HG02610 (cell line): Measurements from ENCODE around the gene TIMP3.

Experiments
- ATAC-seq: cut with Tn5 transposase; IDR thresholded peaks from one replicate; pipeline ENCODE4 v1.9.1; 2021; ENCODE audit warnings: mild to moderate bottlenecking, moderate library complexity; ENCODE audit not compliant: unreplicated experiment

The TIMP3 gene

DNA sequence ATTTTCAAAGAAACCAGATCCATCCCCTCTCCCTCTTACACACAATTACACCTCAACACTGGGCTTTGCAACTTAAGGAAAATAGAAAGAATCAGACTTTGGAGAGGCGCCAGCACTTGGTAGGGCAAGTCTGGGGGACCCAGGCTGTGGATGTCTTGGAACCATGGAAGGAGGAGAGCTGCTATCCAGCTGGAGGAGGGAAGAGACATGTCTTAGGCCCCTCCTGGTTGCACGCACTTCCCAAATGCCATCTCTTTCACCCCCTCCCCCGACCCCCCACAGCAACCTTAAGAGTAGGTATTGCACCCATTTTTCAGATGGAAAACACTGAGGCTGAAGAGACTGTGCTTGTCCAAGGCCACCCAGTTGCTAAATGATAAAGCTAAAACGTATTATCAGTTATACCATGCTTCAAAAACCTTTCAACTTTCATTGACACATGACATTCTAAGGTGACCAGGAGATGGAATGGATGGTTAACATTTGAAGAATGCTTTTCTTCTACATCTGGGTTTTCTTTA, 3.9 kb downstream of the TIMP3 start:
- no peak for ATAC-seq

DNA sequence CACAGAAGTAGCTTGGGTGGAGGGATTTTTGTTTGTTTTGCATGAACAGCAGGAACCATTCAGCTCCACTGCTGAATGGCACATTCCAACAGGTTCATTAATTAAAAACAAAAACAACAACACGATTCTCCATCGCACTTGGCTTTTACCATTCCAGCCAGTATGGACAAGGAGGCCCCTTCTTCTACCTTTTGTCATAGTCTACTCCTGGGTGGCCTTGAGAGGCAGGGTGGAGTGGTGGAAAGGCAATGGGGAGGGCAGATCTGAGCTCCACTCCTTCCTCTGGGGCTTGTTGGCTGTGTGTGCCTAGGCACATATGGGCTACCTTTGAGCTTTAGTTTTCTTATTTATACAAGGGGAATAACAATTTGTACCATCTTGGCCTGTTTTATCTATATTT, 4.8 kb downstream of the TIMP3 start:
- no peak for ATAC-seq

DNA sequence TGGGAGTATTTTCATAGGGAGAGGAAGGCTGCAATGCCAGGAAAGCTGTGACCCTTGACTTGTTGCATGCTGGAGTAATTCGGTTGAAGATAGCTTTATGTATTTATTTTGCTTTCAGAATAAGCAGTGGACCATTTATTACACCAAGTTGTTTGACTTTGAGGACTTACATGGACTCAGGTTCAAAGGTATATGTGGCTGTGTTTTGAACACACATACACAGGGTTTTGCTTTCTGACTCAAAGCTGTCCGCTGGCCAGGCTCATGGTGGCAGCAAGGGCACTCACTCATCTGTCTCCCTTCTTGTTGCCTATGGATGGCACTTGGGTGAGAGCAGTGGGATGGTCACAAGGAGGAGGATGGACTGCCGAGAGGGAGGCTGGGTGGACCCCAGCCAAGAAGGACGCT, 6.5 kb downstream of the TIMP3 start:
- ATAC-seq, result no peak

DNA sequence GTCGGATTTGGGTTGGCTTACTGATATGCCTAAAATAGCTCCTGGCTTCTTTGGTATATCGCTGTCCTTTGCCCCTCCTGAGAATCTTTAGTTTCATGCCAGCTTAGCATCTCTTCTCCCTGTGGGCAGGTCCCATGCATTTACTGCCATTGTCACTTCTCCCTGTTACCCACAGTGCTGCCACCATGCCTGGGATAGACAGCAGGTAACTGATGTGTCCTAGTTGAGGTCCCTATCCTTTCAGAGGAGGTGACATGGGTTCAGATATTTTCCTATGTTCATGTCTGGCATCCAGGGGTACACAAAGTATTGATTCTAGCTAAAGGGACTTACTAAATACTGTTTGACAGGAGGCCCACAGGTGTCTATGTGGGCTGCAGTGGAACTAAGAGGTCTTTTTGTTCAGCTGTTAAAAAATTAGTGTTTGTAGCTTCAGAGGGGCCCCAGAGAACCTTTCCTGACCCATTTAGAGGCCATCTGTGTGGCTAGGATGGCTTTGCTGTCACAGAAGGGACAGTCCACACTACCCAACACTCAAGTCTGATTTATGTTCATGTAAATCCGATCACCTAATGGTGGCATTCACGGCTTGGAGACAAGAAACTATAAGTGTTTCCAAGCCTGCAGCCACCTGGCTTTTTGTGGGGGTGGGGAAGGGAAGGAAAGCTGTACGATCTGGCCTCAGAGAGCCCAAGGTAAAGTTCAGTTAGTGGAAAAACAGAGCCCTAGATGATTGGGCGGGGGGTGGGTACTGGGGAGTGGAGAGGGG, 8.5 kb downstream of the TIMP3 start:
- no peak for ATAC-seq

DNA sequence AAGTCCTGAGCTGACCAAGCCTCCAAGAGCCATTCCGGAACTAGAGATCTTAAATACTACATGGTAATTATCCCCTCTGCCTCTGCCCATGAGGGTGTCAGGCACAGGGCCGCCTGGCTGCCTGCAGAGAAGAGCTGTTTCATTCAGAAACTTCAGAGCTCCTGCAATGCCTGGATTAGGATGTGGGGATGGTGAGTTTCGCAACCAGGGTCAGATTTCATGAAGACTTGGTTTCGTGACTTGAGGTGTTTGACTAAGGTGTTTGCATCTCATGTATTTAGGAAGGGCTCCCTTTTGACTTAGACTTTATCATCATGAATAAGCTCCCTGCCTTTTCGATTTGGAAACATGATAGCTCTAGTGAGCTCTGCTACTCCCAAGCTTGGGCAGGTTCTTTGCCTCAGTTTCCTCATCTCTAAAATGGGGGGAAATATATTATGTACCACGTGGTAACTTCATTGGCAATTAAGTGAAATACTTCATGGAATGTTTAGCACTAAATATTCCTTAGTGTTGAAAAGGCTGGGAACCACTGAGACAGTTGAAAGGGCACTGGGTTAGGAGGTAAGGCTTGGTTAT, 9.1 kb downstream of the TIMP3 start:
- no peak for ATAC-seq

DNA sequence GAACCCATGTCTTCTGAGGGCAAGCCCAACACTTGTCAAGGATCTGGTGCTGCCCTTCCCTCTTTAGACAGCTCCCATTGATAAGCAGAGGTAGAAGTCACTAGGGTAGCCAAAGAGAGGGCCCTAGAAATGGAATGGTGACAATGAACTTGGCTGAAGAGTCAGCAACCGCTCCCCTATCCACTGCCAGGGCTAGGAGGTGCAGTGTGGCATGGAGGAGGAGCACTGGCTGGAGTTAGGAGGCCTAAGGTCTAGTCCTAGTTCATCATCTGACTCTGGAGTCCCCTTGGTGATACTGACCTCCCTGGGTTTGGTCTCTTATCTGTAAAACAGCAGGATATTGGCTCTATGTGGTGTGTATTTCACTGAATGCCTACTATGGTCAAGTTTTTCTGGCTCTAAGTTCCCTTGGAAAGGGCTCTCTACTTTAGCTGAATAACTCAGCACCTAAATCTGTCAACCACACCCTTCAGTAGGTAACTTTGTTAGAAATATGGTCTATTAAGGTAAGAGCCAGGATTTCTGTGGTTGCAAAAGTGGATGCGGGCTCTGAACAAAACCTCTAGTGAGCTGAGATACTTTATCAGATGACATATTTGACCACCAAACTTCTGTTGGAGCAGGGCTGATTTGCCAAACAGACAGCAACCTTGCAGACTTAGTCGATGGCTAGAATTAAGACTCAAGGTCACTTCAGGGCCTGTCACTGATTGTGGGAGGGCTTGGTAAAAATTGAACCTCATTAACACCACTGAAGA, 10.5 kb downstream of the TIMP3 start:
- ATAC-seq, result no peak

DNA sequence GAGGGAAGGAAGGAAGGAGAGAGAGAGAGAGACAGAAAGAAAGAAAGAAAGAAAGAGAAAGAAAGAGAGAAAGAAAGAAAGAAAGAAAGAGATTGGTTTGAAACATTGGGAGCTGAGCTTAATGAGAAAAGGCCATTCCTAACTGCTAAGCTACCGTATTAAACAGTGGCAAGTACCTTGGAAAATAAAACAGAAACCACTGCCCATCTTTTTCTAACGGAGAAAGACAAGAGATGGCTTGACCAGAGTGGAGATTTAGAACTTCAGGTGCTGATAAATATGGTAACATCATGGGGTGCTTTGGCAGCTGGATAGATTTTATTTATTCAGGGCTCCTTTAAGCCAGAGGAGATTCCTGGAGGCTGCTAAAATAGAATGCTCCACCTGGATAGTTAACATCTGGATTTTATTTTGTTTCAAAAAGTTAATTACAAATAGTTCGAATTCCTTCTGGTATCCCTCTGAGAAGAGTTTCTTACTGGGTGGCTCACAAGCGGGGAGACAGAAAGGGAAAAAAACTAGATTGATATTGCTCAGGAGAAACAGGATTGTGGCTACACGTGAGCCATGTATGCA, 12.9 kb downstream of the TIMP3 start:
- ATAC-seq, result no peak

DNA sequence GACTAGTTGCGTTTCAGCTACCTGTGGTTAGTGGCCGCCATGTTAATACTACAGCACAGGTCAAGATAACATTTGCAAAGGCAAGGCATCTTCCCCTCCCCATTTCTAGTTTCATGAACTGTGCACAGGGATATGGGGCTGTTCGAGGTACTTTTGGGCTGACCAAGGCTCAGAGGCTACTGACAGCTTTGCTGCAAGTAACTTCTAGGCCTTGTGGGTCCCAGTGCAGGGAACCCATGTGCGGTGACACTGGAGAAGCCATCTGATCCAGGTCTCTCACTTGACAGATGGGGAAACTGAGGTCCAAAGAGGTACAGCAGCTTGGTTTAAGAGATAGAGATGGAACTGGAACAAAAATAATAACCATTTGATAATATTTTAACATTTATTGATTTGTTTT, 13.6 kb downstream of the TIMP3 start:
- ATAC-seq, result no peak

DNA sequence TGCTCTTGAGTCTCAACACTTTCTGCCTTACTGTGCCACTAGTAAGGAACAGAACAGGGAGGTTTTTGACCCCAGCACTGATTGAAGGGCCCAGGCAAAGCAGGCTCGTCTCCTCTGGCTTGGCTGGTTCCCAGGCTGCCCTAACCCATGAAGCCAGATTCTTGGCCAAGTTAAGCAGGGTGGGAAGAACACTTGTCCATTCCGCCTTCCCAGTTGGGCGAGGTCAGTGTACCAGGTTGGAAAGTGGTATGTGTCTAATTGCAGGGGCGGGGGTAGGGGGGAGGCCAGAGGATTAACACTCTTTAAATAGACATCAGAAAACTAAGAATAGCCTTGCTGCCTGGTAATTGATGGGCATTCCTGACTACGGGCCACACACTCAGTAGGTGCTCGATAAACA, 14.4 kb downstream of the TIMP3 start:
- no peak for ATAC-seq

DNA sequence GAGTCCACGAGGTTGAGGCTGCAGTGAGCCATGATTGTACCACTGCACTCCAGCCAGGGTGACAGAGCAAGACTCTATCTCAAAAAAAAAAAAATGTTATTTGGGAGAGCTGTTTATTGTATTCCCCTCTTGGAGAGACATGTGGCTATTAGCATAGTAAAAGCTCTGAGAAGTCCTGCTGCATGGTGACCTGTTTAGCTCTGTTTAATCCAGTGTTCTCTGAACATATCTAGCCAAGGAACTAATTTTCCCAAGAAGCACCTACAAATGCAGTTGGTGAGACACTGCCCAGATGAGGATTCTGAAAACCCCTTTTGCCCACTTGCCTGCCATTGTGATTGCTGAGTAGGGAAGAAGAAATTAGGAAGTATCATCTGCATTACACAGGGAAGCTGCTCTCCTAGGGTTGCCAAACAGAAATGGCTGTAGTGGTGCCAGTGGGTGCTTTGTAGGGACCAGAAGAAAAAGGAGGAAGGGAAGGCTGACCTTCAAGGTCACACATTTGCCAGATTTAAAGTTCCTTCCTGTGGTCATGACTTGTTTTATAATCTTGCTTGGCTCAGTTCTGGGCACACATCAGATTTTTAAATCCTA, 15.7 kb downstream of the TIMP3 start:
- no peak for ATAC-seq

DNA sequence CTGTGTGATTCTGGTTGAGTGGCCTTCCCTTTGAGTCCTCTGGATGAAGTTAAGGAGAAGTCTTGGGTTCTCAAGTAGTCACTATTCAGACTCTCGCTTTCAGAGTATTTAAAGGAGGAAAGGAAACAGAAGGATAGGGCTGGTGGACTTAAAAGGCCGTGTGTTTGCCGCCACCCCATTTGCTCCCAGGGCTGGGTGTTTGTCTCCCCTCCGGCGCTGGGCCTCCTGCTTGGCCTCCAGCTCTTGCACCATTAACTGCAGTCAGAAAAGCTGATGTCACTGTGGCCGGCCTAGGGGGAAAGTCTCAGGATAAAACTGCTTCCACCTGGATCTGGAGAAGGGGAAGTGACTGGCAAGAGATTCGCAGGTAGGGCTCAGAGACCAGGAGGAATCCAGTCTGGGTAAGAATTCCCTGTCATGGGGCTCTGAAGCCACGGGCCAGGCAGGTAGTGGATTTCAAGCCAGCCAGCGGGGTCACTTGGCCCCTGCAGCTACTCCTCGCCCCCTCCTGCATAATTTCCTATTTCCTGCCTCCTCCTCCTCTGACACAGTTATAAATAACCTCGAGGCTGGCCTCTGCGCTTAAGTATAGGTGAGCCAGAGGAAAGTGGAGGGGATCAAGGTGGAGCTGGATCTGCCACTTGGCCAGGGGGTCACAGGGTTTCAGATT, 17.1 kb downstream of the TIMP3 start:
- no peak for ATAC-seq

DNA sequence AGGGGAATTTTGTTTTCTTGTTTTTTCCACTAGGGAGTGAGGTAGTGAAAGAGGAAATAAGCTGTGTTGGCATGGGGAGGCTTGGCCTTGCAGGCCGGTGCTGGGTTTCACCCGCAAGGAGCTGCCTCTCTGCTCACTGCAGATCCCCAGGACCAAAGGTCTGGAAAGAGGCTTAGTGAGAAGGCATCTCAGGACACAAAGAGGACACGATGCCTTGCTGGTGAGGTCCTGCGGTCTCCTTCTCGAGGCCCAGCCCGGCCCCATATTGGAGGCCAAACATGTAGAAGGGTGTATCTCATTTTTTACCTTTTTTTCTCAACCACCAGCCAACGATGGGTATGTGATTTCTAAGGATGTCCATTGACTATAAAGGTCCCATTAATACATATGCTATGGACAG, 17.6 kb downstream of the TIMP3 start:
- no peak for ATAC-seq

DNA sequence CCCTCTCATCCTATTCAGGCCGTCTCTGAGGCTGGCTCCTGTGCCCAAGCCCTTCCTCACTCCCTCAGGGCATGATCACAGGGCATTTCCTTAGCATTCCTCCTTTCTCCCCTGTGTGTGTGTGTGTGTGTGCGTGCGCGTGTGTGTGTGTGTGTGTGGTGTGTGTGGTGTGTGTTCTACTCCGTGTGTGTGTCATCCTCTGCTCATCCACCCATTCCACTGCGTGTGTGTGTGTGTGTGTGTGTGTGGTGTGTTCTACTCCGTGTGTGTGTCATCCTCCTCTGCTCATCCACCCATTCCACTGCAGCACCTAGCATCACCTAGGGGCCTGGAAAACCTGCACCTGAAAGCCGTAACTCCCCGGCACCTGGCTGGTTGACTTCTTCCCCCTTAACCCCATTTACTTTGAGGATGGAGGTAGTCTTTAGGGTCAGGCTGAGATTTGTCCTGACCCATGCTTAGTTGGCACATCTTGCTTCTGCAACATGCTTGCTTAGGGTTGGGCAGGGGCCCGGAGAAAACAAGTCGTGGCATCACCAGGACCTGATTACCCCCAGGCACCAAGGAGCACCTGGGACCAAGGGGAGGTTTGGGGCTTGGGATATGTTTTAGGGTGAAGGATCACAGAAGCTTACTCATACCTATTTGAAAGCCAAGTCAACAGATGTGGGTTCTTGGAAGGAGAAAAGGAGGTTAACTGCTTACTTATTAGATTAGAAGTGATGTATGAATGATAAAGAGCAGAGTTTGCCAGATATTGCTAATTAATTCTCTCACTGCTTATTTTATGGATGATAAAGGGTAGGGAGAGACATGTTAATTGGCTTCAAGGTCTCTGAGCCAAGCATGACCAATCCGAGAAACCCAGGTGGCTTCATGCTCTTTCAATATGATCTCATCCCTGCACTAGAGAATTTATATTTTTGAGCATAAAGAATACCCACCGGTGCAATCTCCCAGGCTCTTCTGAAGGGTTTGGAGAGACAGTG, 18.9 kb downstream of the TIMP3 start:
- ATAC-seq, result no peak

DNA sequence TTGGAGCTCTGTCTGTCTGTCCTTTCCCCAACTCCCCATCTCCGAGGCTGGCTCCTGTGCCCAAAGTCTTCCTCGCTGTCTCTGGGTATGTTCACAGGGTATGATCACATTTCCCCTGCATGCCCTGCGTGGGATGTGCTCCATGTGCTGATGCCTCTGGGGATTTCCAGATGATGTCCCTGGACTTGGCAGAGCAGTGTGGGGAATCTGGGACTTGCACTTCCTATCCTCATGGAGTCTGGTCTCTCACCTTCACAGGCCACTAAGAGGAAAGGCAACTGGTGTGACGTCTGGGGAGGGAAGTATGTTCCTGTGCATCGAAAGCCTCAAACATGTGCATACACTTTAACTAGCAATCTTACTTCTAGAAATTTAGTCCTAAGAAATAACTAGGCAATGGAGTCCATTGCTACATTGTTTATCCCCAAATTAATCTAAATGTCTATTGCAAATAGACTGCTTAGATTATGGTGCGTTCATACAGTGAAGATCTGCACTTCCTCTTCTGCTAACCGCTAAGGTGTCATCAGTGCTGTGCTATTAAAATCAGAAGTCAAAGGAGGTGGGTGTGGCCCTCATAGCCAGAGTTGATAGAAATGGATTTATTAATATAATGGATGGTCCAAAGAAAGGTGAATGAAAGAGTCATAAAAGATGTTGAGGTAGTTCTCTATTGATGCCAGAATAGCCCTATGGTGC, 20.8 kb downstream of the TIMP3 start:
- ATAC-seq, result no peak

DNA sequence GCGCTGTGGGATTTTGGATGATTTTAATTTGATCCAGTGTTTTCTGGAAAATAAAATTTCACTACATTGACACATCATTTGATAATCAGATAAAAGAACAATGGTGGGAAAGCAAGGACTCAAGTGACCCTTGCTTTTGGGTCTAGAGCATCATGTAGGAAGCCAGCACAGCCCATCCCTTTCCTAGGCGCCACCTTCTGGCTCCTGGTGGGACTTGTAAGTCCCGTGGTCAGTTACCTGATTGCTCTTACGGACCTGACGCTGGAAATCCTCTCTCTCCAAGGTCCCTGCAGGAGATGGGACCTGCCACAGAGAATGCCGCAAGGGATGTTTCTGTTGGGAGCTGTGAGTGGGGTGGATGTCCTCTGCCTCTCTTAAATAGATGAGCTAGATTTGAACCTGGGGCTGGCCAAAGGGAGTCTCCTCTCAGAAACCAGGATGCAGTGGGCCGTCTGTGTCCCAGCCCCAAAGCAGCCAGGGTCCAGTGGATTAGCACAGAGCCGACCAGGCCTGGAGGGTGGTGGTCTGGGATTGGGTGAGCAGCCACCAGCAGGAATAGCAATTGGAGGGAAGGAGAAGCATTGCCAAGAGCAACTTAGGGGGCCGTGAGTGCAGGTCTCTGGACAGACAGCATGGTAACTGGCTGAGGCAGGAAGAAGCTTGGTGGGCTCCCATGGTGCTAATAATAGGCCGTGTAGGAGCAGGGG, 21.7 kb downstream of the TIMP3 start:
- no peak for ATAC-seq

DNA sequence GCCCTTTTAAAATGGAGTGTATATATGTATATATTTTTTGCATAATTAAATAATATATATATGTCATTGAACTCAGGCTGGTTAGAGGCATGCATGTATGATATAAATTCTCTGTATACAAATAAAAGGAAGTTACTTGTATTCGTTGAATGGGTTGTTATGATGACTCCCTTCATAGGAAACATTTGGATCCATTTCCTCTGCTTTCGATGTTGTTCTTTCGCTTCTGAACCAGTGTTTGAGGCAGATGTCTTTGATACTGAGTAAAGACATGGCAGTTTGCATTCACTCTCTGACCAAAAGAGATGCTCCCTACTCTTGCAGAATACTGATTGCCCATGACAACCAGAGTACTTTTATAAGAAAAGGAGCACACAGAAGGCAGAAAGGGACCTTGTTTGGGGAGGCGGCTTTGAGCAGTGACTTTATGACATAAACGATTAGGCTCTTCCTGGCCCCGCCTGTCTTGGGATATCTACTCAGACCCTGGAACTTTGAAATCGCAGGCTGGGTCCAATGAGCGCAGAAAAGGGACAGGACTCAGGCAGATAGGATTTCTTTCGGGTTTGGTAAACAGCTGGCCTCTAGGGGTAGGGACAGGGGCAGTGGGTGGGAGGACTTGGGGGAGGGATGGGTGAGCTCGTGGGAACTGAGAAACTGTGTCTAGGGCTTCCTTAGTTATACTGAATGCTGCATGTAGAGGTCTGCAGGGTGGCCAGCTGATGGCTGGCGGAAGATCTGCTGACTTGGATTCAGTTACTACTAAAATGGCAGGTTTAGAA, 23.2 kb downstream of the TIMP3 start:
- ATAC-seq, result no peak

DNA sequence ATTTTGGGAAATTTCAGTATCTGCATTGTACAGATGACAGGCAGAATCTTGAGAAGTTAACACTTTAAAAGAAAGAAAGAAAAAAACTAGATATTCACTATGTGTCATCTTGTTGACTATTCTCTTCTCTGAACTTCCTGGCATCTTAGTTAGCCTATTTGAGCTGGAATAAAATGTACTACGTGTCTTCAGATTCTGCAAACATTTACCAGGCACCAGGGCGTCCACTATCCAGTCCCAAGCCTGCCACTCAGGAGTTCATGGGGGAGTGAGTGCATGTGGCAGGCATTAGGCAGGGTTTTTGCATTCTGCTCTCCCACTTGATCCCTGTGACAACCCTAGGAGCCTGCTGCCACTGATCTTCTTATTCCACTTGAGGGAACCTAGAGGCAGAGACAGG, 25.0 kb downstream of the TIMP3 start:
- ATAC-seq, result no peak
